ENCODE data around the gene PPIL4.

The PPIL4 gene

GRCh38 chr6:149482545-149483333, 63.1 kb downstream of the PPIL4 start:
- Histone ChIP-seq H3K4me1 (ENCODE audit: control insufficient read depth in 1 of 2, insufficient read depth in 2 of 2, low read length in 2 of 2) (peaks cover 0 to 5% of the 10 kb centered on the region in 2 donors), H3K27me3 (ENCODE audit: low read depth, low read length) (no peaks in the 10 kb centered on the region), H3K27ac (ENCODE audit: low read length) (peak overlapping the region; percentile 77), H3K36me3 (ENCODE audit: control insufficient read depth in 1 of 2, insufficient read depth in 2 of 2, low read length in 2 of 2) (no peaks in the 10 kb centered on the region), H3K9me3 (ENCODE audit: control insufficient read depth in 1 of 2, low read length in 2 of 2) (no peaks in the 10 kb centered on the region), H3K4me3 (ENCODE audit: low read depth in 1 of 2, low read length in 2 of 2) (peak overlapping the region; percentile 37 to 47)

- H3K4me3 ChIP-seq (ENCODE audit: low read depth in 1 of 2, low read length in 2 of 2) = no peak overlapping the region
- peaks cover 0 to 5% of the 10 kb centered on the region in 2 donors for H3K4me1 ChIP-seq (ENCODE audit: control insufficient read depth in 1 of 2, insufficient read depth in 2 of 2, low read length in 2 of 2)
- no peaks in the 10 kb centered on the region for H3K9me3 ChIP-seq (ENCODE audit: control insufficient read depth in 1 of 2, low read length in 2 of 2)
- no peaks in the 10 kb centered on the region for H3K27me3 ChIP-seq (ENCODE audit: low read depth, low read length)
- no peaks in the 10 kb centered on the region for H3K36me3 ChIP-seq (ENCODE audit: control insufficient read depth in 1 of 2, insufficient read depth in 2 of 2, low read length in 2 of 2)
- H3K27ac ChIP-seq (ENCODE audit: low read length) = no peak overlapping the region
Observed at GRCh38 chr6:149480502-149481280, 65.2 kb downstream of the PPIL4 start.

- H3K27me3 ChIP-seq (ENCODE audit: low read depth, low read length) = no peaks in the 10 kb centered on the region
- no peak overlapping the region for H3K4me3 ChIP-seq (ENCODE audit: low read depth in 1 of 2, low read length in 2 of 2)
- H3K4me1 ChIP-seq (ENCODE audit: control insufficient read depth in 1 of 2, insufficient read depth in 2 of 2, low read length in 2 of 2) = peaks cover 0 to 5% of the 10 kb centered on the region in 2 donors
- H3K36me3 ChIP-seq (ENCODE audit: control insufficient read depth in 1 of 2, insufficient read depth in 2 of 2, low read length in 2 of 2) = no peaks in the 10 kb centered on the region
- no peaks in the 10 kb centered on the region for H3K9me3 ChIP-seq (ENCODE audit: control insufficient read depth in 1 of 2, low read length in 2 of 2)
- no peak overlapping the region for H3K27ac ChIP-seq (ENCODE audit: low read length)
Observed at GRCh38 chr6:149478631-149479314, 67.1 kb downstream of the PPIL4 start.

DNA sequence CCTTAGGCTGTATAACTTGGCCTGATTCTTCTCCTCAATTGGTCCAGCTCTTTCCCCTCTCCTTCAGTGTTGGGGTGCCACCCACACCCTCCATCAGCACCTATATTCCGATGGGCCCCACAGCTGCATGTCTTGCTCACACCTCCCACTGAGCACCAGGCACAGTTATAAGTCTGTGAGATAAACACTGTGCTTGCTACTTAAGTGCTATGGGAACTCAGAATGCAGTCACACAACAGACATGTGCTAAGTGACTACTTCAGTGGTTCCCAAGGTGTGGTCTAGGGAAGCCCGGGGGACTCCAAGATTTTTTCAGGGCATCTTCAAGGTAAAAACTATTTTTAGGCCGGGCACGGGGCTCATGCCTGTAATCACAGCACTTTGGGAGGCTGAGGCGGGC, 68.3 kb downstream of the PPIL4 start:
- Histone ChIP-seq H3K9me3 (ENCODE audit: control insufficient read depth in 1 of 2, low read length in 2 of 2) (no peaks in the 10 kb centered on the region), H3K27ac (ENCODE audit: low read length) (no peak overlapping the region), H3K4me1 (ENCODE audit: control insufficient read depth in 1 of 2, insufficient read depth in 2 of 2, low read length in 2 of 2) (peaks cover 4 to 6% of the 10 kb centered on the region in 2 donors), H3K36me3 (ENCODE audit: control insufficient read depth in 1 of 2, insufficient read depth in 2 of 2, low read length in 2 of 2) (no peaks in the 10 kb centered on the region), H3K4me3 (ENCODE audit: low read depth in 1 of 2, low read length in 2 of 2) (no peak overlapping the region), H3K27me3 (ENCODE audit: low read depth, low read length) (no peaks in the 10 kb centered on the region)

GRCh38 chr6:149476789-149477455, 68.9 kb downstream of the PPIL4 start:
- no peak overlapping the region for H3K27ac ChIP-seq (ENCODE audit: low read length)
- no peak overlapping the region for H3K4me3 ChIP-seq (ENCODE audit: low read depth in 1 of 2, low read length in 2 of 2)
- H3K36me3 ChIP-seq (ENCODE audit: control insufficient read depth in 1 of 2, insufficient read depth in 2 of 2, low read length in 2 of 2) = no peaks in the 10 kb centered on the region
- H3K4me1 ChIP-seq (ENCODE audit: control insufficient read depth in 1 of 2, insufficient read depth in 2 of 2, low read length in 2 of 2) = peaks cover 0 to 8% of the 10 kb centered on the region in 2 donors
- no peaks in the 10 kb centered on the region for H3K27me3 ChIP-seq (ENCODE audit: low read depth, low read length)
- no peaks in the 10 kb centered on the region for H3K9me3 ChIP-seq (ENCODE audit: control insufficient read depth in 1 of 2, low read length in 2 of 2)

- Histone ChIP-seq H3K4me3 (ENCODE audit: low read depth in 1 of 2, low read length in 2 of 2) (no peak overlapping the region), H3K27ac (ENCODE audit: low read length) (no peak overlapping the region), H3K27me3 (ENCODE audit: low read depth, low read length) (no peaks in the 10 kb centered on the region), H3K36me3 (ENCODE audit: control insufficient read depth in 1 of 2, insufficient read depth in 2 of 2, low read length in 2 of 2) (no peaks in the 10 kb centered on the region), H3K4me1 (ENCODE audit: control insufficient read depth in 1 of 2, insufficient read depth in 2 of 2, low read length in 2 of 2) (peaks cover 0 to 8% of the 10 kb centered on the region in 2 donors), H3K9me3 (ENCODE audit: control insufficient read depth in 1 of 2, low read length in 2 of 2) (no peaks in the 10 kb centered on the region)
Observed at GRCh38 chr6:149474108-149474935, 71.5 kb downstream of the PPIL4 start.

- Histone ChIP-seq H3K36me3 (ENCODE audit: control insufficient read depth in 1 of 2, insufficient read depth in 2 of 2, low read length in 2 of 2) (no peaks in the 10 kb centered on the region), H3K4me1 (ENCODE audit: control insufficient read depth in 1 of 2, insufficient read depth in 2 of 2, low read length in 2 of 2) (peaks cover 4 to 8% of the 10 kb centered on the region in 2 donors), H3K27me3 (ENCODE audit: low read depth, low read length) (no peaks in the 10 kb centered on the region), H3K9me3 (ENCODE audit: control insufficient read depth in 1 of 2, low read length in 2 of 2) (no peaks in the 10 kb centered on the region), H3K27ac (ENCODE audit: low read length) (peak overlapping the region; percentile 42), H3K4me3 (ENCODE audit: low read depth in 1 of 2, low read length in 2 of 2) (no peak overlapping the region)
Observed at GRCh38 chr6:149473080-149474052, 72.5 kb downstream of the PPIL4 start.

- H3K27me3 ChIP-seq (ENCODE audit: low read depth, low read length) = no peaks in the 10 kb centered on the region
- H3K4me1 ChIP-seq (ENCODE audit: control insufficient read depth in 1 of 2, insufficient read depth in 2 of 2, low read length in 2 of 2) = peaks cover 7 to 8% of the 10 kb centered on the region in 2 donors
- H3K27ac ChIP-seq (ENCODE audit: low read length) = no peak overlapping the region
- no peak overlapping the region for H3K4me3 ChIP-seq (ENCODE audit: low read depth in 1 of 2, low read length in 2 of 2)
- no peaks in the 10 kb centered on the region for H3K36me3 ChIP-seq (ENCODE audit: control insufficient read depth in 1 of 2, insufficient read depth in 2 of 2, low read length in 2 of 2)
- no peaks in the 10 kb centered on the region for H3K9me3 ChIP-seq (ENCODE audit: control insufficient read depth in 1 of 2, low read length in 2 of 2)
Observed at GRCh38 chr6:149472241-149472640, 73.6 kb downstream of the PPIL4 start.

GRCh38 chr6:149471801-149472200, 74.0 kb downstream of the PPIL4 start:
- H3K9me3 ChIP-seq (ENCODE audit: control insufficient read depth in 1 of 2, low read length in 2 of 2) = no peaks in the 10 kb centered on the region
- peaks cover 7 to 8% of the 10 kb centered on the region in 2 donors for H3K4me1 ChIP-seq (ENCODE audit: control insufficient read depth in 1 of 2, insufficient read depth in 2 of 2, low read length in 2 of 2)
- no peak overlapping the region for H3K4me3 ChIP-seq (ENCODE audit: low read depth in 1 of 2, low read length in 2 of 2)
- H3K36me3 ChIP-seq (ENCODE audit: control insufficient read depth in 1 of 2, insufficient read depth in 2 of 2, low read length in 2 of 2) = no peaks in the 10 kb centered on the region
- H3K27me3 ChIP-seq (ENCODE audit: low read depth, low read length) = no peaks in the 10 kb centered on the region
- H3K27ac ChIP-seq (ENCODE audit: low read length) = no peak overlapping the region
